Spleen (tissue), 13 donors: Measurements from ENCODE around the gene NPRL2. TPM values are rescaled to one million over a fixed set of nuclear protein-coding genes. Genes with fewer than 3 reads are reported as not detected.

Experiments used
- DNase-seq: peaks from one replicate; pipeline ENCODE4 v3.0.0-alpha.2; 2020
- H3K27ac ChIP-seq, 8 donors: fragments of 200-600 bp; sonication (generic) in 7 of 8; 1 replicate in 4 of 8; 2 replicates in 4 of 8; pipeline versions ENCODE4 v1.5.0 to v1.8.0; 2016 to 2021; ENCODE audit warnings: inconsistent platforms in 4 of 8, mild to moderate bottlenecking in 4 of 8, moderate library complexity in 1 of 8
- H3K27me3 ChIP-seq, 7 donors: fragments of 200-600 bp; sonication (generic) in 6 of 7; replicated peaks in 1 of 7; 1 replicate in 4 of 7; 2 replicates in 3 of 7; pipeline versions ENCODE4 v1.5.0 to v1.8.0; 2016 to 2021; ENCODE audit warnings: inconsistent platforms in 3 of 7, mild to moderate bottlenecking in 1 of 7
- H3K36me3 ChIP-seq, 6 donors: fragments of 200-600 bp; sonication (generic) in 5 of 6; 1 replicate in 4 of 6; 2 replicates in 2 of 6; pipeline versions ENCODE4 v1.5.0 to v1.8.0; 2016 to 2021; ENCODE audit warnings: inconsistent platforms in 2 of 6
- H3K4me1 ChIP-seq, 6 donors: fragments of 200-600 bp; sonication (generic) in 5 of 6; 1 replicate in 3 of 6; 2 replicates in 3 of 6; pipeline versions ENCODE4 v1.5.0 to v1.8.0; 2016 to 2021; ENCODE audit warnings: inconsistent platforms in 3 of 6
- H3K4me3 ChIP-seq, 8 donors: fragments of 200-600 bp; sonication (generic) in 7 of 8; 1 replicate in 4 of 8; 2 replicates in 4 of 8; pipeline versions ENCODE4 v1.5.0 to v1.8.0; 2016 to 2021; ENCODE audit warnings: inconsistent platforms in 4 of 8, mild to moderate bottlenecking in 4 of 8, moderate library complexity in 2 of 8
- H3K9me3 ChIP-seq, 8 donors: fragments of 200-600 bp; sonication (generic) in 7 of 8; 1 replicate in 4 of 8; 2 replicates in 4 of 8; pipeline versions ENCODE4 v1.5.0 to v1.8.0; 2016 to 2021; ENCODE audit warnings: inconsistent platforms in 4 of 8
- CTCF ChIP-seq, 11 experiments: fragments of 200-600 bp in 7 of 11; fragments of 450-650 bp in 4 of 11; sonication (generic) in 4 of 11; IDR thresholded peaks in 8 of 11; conservative IDR thresholded peaks in 3 of 11; 1 replicate in 7 of 11; 2 replicates in 4 of 11; pipeline versions ENCODE4 v1.4.0 to v1.8.0; 2016 to 2021; ENCODE audit warnings: antibody characterized with exemption in 11 of 11, inconsistent platforms in 4 of 11, mild to moderate bottlenecking in 1 of 11
- POLR2A ChIP-seq, 3 donors: fragments of 450-650 bp; IDR thresholded peaks; one replicate each; pipeline ENCODE4 v1.5.1; 2017; ENCODE audit warnings: antibody characterized with exemption in 3 of 3, mild to moderate bottlenecking in 1 of 3
- POLR2AphosphoS5 ChIP-seq, 3 donors: sonication (generic); formaldehyde crosslinking; IDR thresholded peaks; one replicate each; pipeline ENCODE4 v1.5.1; 2017; ENCODE audit warnings: antibody characterized with exemption in 3 of 3
- WGBS, 5 donors: extraction: QIAGEN DNeasy Blood & Tissue Kit in 3 of 5; methylation state at CpG; one replicate each; pipeline versions ENCODE4 v1.1.5 to v1.1.7; 2013 to 2018; 5-methylcytosine and 5-hydroxymethylcytosine counted together
- intact Hi-C: fragments of 100-400 bp; cut with DNase I; formaldehyde crosslinking; loops from one replicate; pipeline ENCODE4 v1.15.0; 2023; ENCODE audit warnings: low total_unique reads
- long read RNA-seq, 2 donors: transcript quantifications; one replicate each; lab custom pipeline, GENCODE V29; 2026
- polyA plus RNA-seq, 3 donors: library from polyadenylated mRNA; stranded (reverse); fragments of 200-250 nt; gene quantifications; one replicate each; pipeline ENCODE4 v1.2.1, GENCODE V29; 2013
- total RNA-seq, 7 donors: library from RNA; depleted of rRNA in 3 of 7; stranded (reverse); fragments of >200 nt in 3 of 7; fragmentation: NEBNext Ultra II Directional in 4 of 7; extraction: Animal tissue kit (Norgen Biotek cat#: 25700) in 4 of 7; gene quantifications; one replicate each; pipeline versions ENCODE4 v1.1.0 to v1.2.1, GENCODE V29; 2016 to 2021
- donor health status: healthy with polysubstance abuse.
- donor health status: DM: no; HTN: no; CAD: no; lungs with moderate emphysema.
- donor health status: DM: no; HTN: no; CAD: no.
- donor health status: Bipolar disorder and iron deficiency.
- donor health status: healthy.
- donor health status: DM: no; HTN: no; CAD: no.
- donor health status: DM: yes; HTN: yes; CAD: no.

Gene NPRL2
- 10 to 100 TPM; 17.8 to 31.2 (median 22.7) TPM for total RNA-seq
- 10 to 100 TPM; 22.1 to 28.2 (median 23.0) TPM for polyA plus RNA-seq
- long read RNA-seq, donor 1, partial matches to known transcripts = 0 of 2 reads
- long read RNA-seq, donor 1, other reads (novel, unspliced or antisense) = 0 of 2 reads
- long read RNA-seq, donor 2, partial matches to known transcripts = 0 of 2 reads
- long read RNA-seq, donor 2, other reads (novel, unspliced or antisense) = 0 of 2 reads

GRCh38 chr3:50350527-50351322 is at the start of gene NPRL2, which contains the start of gene CYB561D2:
NPRL2 (minus strand) TSS chr3:50350775; CDS start chr3:50350652, 123 bp downstream.
CYB561D2 (plus strand) TSS chr3:50350862; CDS start chr3:50351434, 572 bp downstream.
- H3K27me3 ChIP-seq = no peaks in the 10 kb centered on the region
- peak in 1 of 11 experiments; percentile 31 for TF ChIP-seq CTCF (IDR thresholded peaks at IDR 0.05 in 8 of 11, conservative IDR thresholded peaks at IDR 0.05 in 3 of 11)
- peak in 2 of 3 donors; percentile 73 to 87 for TF ChIP-seq POLR2A (IDR thresholded peaks at IDR 0.05)
- peak; percentile 98 to 99 (median 99) for TF ChIP-seq POLR2AphosphoS5 (IDR thresholded peaks at IDR 0.05)
- H3K27ac ChIP-seq = peak within 1 kb of the TSS; percentile 92 to 100 (median 94)
- intact Hi-C loops = no loop called here
- peak; percentile 100 for DNase-seq
- peaks cover 13 to 98% (median 75%) of the 10 kb centered on the region in 6 donors for H3K4me1 ChIP-seq
- no peaks in the 10 kb centered on the region for H3K9me3 ChIP-seq
- WGBS, 5 donors = 0 to 1% (median 1%) methylated on average over 25 to 64 of the region's 64 CpGs
- peak within 1 kb of the TSS; percentile 52 to 93 (median 63) for H3K4me3 ChIP-seq
- peaks cover 0 to 66% (median 46%) of the 10 kb centered on the region in 6 donors for H3K36me3 ChIP-seq

DNA sequence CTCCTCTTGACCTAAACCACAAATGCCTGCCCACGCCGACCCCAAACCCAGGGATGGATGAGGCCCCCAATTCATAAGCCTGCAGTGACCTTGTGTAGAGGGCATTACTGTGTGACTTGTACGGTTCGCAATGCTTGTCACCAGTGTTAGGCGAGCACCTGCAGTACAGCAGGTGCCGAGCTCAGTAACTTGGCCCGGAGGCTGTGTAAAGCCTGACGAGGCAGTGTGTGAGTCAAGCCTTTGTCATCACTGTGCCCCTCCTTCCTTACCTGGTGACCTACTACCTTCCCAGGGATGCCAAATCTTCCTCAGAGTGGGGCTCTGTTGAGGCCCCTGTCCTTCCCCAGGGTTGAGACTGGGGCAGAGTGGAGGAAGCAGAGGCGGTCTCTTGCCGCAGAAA is 45.9 kb upstream of the NPRL2 start:
- Histone ChIP-seq H3K4me1 (peaks cover 0 to 21% (median 0%) of the 10 kb centered on the region in 6 donors), H3K27me3 (no peaks in the 10 kb centered on the region), H3K36me3 (no peaks in the 10 kb centered on the region), H3K9me3 (no peaks in the 10 kb centered on the region), H3K27ac (no peak overlapping the region), H3K4me3 (no peak overlapping the region)
- no peak for DNase-seq
- intact Hi-C loops = no loop called here
- TF ChIP-seq POLR2AphosphoS5 (IDR thresholded peaks at IDR 0.05) = no peak
- TF ChIP-seq CTCF (IDR thresholded peaks at IDR 0.05 in 8 of 11, conservative IDR thresholded peaks at IDR 0.05 in 3 of 11) = no peak
- TF ChIP-seq POLR2A (IDR thresholded peaks at IDR 0.05) = no peak
- 91 to 95% (median 92%) methylated on average over 6 to 10 of the region's 10 CpGs for WGBS, 5 donors

GRCh38 chr3:50395070-50395860 is 44.7 kb upstream of the NPRL2 start:
- H3K27ac ChIP-seq = no peak overlapping the region
- 68 to 80% (median 69%) methylated on average over 8 to 10 of the region's 10 CpGs for WGBS, 5 donors
- H3K36me3 ChIP-seq = no peaks in the 10 kb centered on the region
- no peak for DNase-seq
- no peak for TF ChIP-seq POLR2AphosphoS5 (IDR thresholded peaks at IDR 0.05)
- TF ChIP-seq POLR2A (IDR thresholded peaks at IDR 0.05) = no peak
- no peak for TF ChIP-seq CTCF (IDR thresholded peaks at IDR 0.05 in 8 of 11, conservative IDR thresholded peaks at IDR 0.05 in 3 of 11)
- H3K27me3 ChIP-seq = no peaks in the 10 kb centered on the region
- H3K4me1 ChIP-seq = peaks cover 0 to 27% (median 9%) of the 10 kb centered on the region in 6 donors
- no peaks in the 10 kb centered on the region for H3K9me3 ChIP-seq
- H3K4me3 ChIP-seq = no peak overlapping the region
- intact Hi-C loops = no loop called here
